Suprapubic skin (tissue), 4 donors: ENCODE measurements around the gene TBX4. TPM values are rescaled to one million over a fixed set of nuclear protein-coding genes. Genes with fewer than 3 reads are reported as not detected.

Experiments used
- DNase-seq, 2 donors: peaks; one replicate each; pipeline ENCODE4 v3.0.0-alpha.2; 2019; ENCODE audit warnings: low spot score in 2 of 2
- H3K27ac ChIP-seq: fragments of 200-600 bp; sonication (generic); one replicate; pipeline ENCODE4 v1.5.1; 2019
- H3K27me3 ChIP-seq: fragments of 200-600 bp; sonication (generic); one replicate; pipeline ENCODE4 v1.5.1; 2019
- H3K36me3 ChIP-seq: fragments of 200-600 bp; sonication (generic); one replicate; pipeline ENCODE4 v1.5.1; 2019
- H3K4me1 ChIP-seq: fragments of 200-600 bp; sonication (generic); one replicate; pipeline ENCODE4 v1.5.1; 2019
- H3K4me3 ChIP-seq: fragments of 200-600 bp; sonication (generic); one replicate; pipeline ENCODE4 v1.5.1; 2019; ENCODE audit warnings: mild to moderate bottlenecking
- H3K9me3 ChIP-seq: fragments of 200-600 bp; sonication (generic); one replicate; pipeline ENCODE4 v1.5.1; 2019
- EP300 ChIP-seq: sonication (generic); formaldehyde crosslinking; IDR thresholded peaks from one replicate; pipeline ENCODE4 v1.6.1; 2017; ENCODE audit warnings: antibody characterized with exemption
- POLR2A ChIP-seq, 2 donors: fragments of 450-650 bp; IDR thresholded peaks; one replicate each; pipeline ENCODE4 v1.6.1; 2017; ENCODE audit warnings: antibody characterized with exemption in 2 of 2, mild to moderate bottlenecking in 2 of 2, moderate library complexity in 2 of 2
- POLR2AphosphoS5 ChIP-seq, 3 donors: sonication (generic); formaldehyde crosslinking; IDR thresholded peaks; one replicate each; pipeline ENCODE4 v1.6.1; 2017; ENCODE audit warnings: antibody characterized with exemption in 3 of 3
- WGBS: methylation state at CpG from one replicate; pipeline ENCODE4 v1.1.5; 2018; 5-methylcytosine and 5-hydroxymethylcytosine counted together
- total RNA-seq, 4 donors: library from RNA; depleted of rRNA; stranded (reverse); fragments of >200 nt; gene quantifications; one replicate each; pipeline ENCODE4 v1.1.0, GENCODE V29; 2016
- TF ChIP-seq, protein P1 (sequence below), 2 donors: fragments of 200-600 bp in 1 of 2; fragments of 450-650 bp in 1 of 2; sonication (generic) in 1 of 2; IDR thresholded peaks; one replicate each; pipeline ENCODE4 v1.5.1; 2016 to 2019; ENCODE audit warnings: antibody characterized with exemption in 2 of 2, mild to moderate bottlenecking in 1 of 2, moderate library complexity in 1 of 2

The TBX4 gene
- total RNA-seq, 4 donors from 2014 or later, result 0.30 to 0.56 TPM; not detected in 2

DNA sequence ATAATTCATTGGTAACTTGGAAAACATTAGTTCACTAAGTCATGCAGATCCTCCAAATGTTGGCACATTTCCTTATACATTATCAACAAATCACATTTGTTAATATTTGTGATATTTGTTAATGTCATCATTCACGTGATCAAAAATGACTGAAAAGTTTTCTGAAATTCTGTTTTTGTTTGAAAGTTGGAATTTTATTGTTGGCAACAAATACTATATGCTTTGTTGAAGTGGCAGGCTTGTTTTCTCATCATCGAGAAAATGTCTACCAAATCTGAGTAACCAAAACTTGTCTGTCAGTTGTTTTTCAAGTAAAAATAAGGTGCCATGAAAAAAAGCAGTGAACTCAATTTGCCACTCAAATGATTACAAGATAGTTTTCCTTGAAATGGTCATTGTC, 75.9 kb downstream of the TBX4 start:
- 89% methylated on average over 2 of the region's 2 CpGs for WGBS
- TF ChIP-seq EP300 (no peak), POLR2A (IDR thresholded peaks at IDR 0.05) (no peak), POLR2AphosphoS5 (IDR thresholded peaks at IDR 0.05) (no peak)
- TF ChIP-seq, protein P1, sequence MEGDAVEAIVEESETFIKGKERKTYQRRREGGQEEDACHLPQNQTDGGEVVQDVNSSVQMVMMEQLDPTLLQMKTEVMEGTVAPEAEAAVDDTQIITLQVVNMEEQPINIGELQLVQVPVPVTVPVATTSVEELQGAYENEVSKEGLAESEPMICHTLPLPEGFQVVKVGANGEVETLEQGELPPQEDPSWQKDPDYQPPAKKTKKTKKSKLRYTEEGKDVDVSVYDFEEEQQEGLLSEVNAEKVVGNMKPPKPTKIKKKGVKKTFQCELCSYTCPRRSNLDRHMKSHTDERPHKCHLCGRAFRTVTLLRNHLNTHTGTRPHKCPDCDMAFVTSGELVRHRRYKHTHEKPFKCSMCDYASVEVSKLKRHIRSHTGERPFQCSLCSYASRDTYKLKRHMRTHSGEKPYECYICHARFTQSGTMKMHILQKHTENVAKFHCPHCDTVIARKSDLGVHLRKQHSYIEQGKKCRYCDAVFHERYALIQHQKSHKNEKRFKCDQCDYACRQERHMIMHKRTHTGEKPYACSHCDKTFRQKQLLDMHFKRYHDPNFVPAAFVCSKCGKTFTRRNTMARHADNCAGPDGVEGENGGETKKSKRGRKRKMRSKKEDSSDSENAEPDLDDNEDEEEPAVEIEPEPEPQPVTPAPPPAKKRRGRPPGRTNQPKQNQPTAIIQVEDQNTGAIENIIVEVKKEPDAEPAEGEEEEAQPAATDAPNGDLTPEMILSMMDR (IDR thresholded peaks at IDR 0.05), result no peak
- peaks cover 2% of the 10 kb centered on the region for H3K27me3 ChIP-seq
- no peak for DNase-seq
- H3K27ac ChIP-seq, result no peak overlapping the region
- H3K4me1 ChIP-seq, result no peaks in the 10 kb centered on the region
- no peaks in the 10 kb centered on the region for H3K36me3 ChIP-seq
- no peaks in the 10 kb centered on the region for H3K9me3 ChIP-seq
- no peak overlapping the region for H3K4me3 ChIP-seq

DNA sequence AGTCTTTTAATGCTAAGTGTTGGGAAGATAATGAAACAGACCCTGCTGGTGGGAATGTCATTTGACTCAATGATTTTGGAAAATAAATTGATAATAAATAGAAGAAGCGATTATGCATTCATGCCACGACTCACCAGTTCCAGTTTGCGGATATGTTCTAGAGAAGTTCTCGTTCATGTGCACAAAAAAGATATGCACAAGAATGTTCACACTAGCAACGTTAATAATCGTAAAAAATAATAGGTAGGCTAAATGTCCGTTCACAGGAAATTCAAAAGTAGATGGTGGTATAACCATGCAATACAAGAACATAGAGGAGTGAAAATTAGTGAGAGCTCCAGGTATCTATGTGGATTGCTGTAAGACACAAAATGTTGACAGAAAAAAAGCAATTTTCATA, 79.0 kb downstream of the TBX4 start:
- no peaks in the 10 kb centered on the region for H3K27me3 ChIP-seq
- H3K4me3 ChIP-seq, result no peak overlapping the region
- no peaks in the 10 kb centered on the region for H3K36me3 ChIP-seq
- WGBS, result 93% methylated on average over 7 of the region's 7 CpGs
- TF ChIP-seq EP300, result no peak
- TF ChIP-seq POLR2A (IDR thresholded peaks at IDR 0.05), result no peak
- TF ChIP-seq, protein P1 (IDR thresholded peaks at IDR 0.05), result no peak
- no peak for TF ChIP-seq POLR2AphosphoS5 (IDR thresholded peaks at IDR 0.05)
- DNase-seq, result no peak
- H3K9me3 ChIP-seq, result no peaks in the 10 kb centered on the region
- no peaks in the 10 kb centered on the region for H3K4me1 ChIP-seq
- H3K27ac ChIP-seq, result no peak overlapping the region

DNA sequence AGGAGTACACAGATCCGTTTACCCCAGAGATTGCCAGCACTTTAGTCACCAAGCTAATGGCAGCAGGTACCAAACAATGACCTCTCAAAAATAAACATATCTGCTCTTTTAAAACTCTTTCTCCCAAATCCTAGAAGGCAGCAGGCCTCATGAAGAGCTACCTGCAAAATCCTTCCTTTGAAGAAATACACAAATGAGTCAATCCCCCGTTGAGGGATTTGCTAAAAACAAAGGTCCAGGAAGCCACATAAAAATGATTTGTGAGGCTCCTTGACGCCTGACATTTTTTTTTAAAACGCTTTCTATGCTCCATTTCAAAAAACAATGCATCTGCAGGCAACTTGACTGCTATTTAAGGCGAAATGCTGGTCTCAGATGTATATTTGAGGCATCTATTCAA, 80.6 kb downstream of the TBX4 start:
- 70% methylated on average over 5 of the region's 5 CpGs for WGBS
- TF ChIP-seq POLR2AphosphoS5 (IDR thresholded peaks at IDR 0.05) (no peak), EP300 (no peak), POLR2A (IDR thresholded peaks at IDR 0.05) (no peak)
- TF ChIP-seq, protein P1 (IDR thresholded peaks at IDR 0.05), result no peak
- no peaks in the 10 kb centered on the region for H3K27me3 ChIP-seq
- H3K4me1 ChIP-seq, result no peaks in the 10 kb centered on the region
- no peaks in the 10 kb centered on the region for H3K36me3 ChIP-seq
- no peak overlapping the region for H3K4me3 ChIP-seq
- H3K27ac ChIP-seq, result no peak overlapping the region
- H3K9me3 ChIP-seq, result no peaks in the 10 kb centered on the region
- DNase-seq, result no peak

DNA sequence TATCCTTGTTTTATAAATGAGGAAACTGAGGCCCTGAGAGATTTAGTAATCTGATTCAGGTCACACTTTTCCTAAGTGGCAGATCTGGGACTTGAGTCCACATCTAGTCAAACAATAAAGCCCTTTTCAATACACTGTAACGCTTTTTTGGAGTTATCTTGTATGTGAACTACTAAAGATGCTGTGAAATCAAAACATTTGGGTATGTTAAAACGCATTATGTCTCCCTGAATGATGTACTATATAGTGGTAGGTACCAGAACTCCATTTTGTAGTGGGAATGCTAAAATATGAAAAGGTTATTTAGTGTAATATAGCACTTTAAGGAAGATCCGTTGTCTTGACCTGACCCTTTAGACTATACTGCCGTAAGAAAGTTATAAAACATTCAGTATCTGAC, 81.6 kb downstream of the TBX4 start:
- WGBS, result 83% methylated on average over 4 of the region's 4 CpGs
- no peak for TF ChIP-seq POLR2A (IDR thresholded peaks at IDR 0.05)
- no peak for TF ChIP-seq EP300
- TF ChIP-seq POLR2AphosphoS5 (IDR thresholded peaks at IDR 0.05), result no peak
- TF ChIP-seq, protein P1 (IDR thresholded peaks at IDR 0.05), result no peak
- H3K36me3 ChIP-seq, result no peaks in the 10 kb centered on the region
- no peak for DNase-seq
- no peaks in the 10 kb centered on the region for H3K9me3 ChIP-seq
- no peak overlapping the region for H3K4me3 ChIP-seq
- H3K4me1 ChIP-seq, result no peaks in the 10 kb centered on the region
- H3K27ac ChIP-seq, result no peak overlapping the region
- H3K27me3 ChIP-seq, result no peaks in the 10 kb centered on the region

DNA sequence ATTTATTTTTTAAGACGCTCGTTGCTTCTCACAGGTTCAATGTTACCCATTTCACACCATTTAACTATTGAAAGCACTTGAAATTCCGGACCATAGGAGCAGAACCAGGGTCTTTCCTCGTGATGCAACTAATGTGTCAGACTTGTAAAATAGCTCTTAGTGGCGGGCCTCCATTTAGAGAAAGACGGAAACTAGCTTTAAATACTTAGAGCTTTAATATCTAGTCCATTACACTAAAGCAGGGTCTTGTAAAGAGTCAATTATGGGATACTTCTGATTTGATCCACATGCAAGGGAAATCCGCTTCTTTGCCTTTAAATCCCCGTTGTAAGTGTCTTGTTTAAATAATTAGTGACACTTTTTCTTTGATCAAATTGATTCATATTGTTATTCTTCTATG, 82.2 kb downstream of the TBX4 start:
- Histone ChIP-seq H3K4me1 (no peaks in the 10 kb centered on the region), H3K4me3 (no peak overlapping the region), H3K27me3 (no peaks in the 10 kb centered on the region), H3K27ac (no peak overlapping the region), H3K9me3 (no peaks in the 10 kb centered on the region), H3K36me3 (no peaks in the 10 kb centered on the region)
- 77% methylated on average over 8 of the region's 8 CpGs for WGBS
- no peak for DNase-seq
- TF ChIP-seq EP300 (no peak), POLR2AphosphoS5 (IDR thresholded peaks at IDR 0.05) (no peak), POLR2A (IDR thresholded peaks at IDR 0.05) (no peak)
- TF ChIP-seq, protein P1 (IDR thresholded peaks at IDR 0.05), result no peak

Other genes with a start within 250 kb of the TBX4 start
- 1 to 10 TPM; 2.2 to 3.1 (median 2.8) TPM for gene TBX2, start 52.6 kb upstream of the TBX4 start, total RNA-seq
- gene NACA2, start 138.8 kb downstream of the TBX4 start, total RNA-seq, result not detected